Measurements from ENCODE around the gene KRTAP16-1. TPM values are rescaled to one million over a fixed set of nuclear protein-coding genes. Genes with fewer than 3 reads are reported as not detected.

KRTAP16-1 gene
- total and polyA plus RNA-seq, 12 donors = not detected

DNA sequence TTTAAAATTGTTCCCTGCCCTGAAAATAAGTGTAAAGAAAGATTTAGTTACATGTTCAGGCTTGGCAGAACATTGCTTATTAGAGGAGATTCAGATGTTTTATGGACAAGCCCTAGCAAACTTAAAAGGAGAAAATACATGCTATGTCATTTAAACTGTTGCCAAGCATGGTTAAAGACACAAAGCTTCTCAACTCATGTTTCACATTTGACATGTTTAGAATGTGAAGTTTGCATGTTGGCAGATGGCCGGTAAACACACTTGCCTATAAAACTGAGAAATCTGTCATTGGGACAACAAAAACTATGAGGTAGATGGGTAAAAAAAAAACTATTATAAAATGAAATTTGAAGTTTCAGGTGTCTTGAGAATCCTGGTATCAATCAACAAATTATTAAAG, 12.3 kb downstream of the KRTAP16-1 start:
- Histone ChIP-seq H3K27me3 (peaks cover 0 to 15% (median 10%) of the 10 kb centered on the region in 7 donors), H3K27ac (no peak overlapping the region), H3K4me1 (peaks cover 0 to 2% (median 0%) of the 10 kb centered on the region in 9 donors), H3K36me3 (no peaks in the 10 kb centered on the region), H3K4me3 (no peak overlapping the region), H3K9me3 (peaks cover 0 to 18% (median 0%) of the 10 kb centered on the region in 11 donors)
- WGBS, 2 donors = 89% methylated on average over 1 of the region's 1 CpG
- intact Hi-C loops (cut with DNase I) = loop anchor here in 1 of 10 donors (10.0 kb wide), 1 partner anchor 352 kb away; no protein-coding TSS in a partner anchor
- DNase-seq (no peak), ATAC-seq (no peak)
- TF ChIP-seq, protein P1, sequence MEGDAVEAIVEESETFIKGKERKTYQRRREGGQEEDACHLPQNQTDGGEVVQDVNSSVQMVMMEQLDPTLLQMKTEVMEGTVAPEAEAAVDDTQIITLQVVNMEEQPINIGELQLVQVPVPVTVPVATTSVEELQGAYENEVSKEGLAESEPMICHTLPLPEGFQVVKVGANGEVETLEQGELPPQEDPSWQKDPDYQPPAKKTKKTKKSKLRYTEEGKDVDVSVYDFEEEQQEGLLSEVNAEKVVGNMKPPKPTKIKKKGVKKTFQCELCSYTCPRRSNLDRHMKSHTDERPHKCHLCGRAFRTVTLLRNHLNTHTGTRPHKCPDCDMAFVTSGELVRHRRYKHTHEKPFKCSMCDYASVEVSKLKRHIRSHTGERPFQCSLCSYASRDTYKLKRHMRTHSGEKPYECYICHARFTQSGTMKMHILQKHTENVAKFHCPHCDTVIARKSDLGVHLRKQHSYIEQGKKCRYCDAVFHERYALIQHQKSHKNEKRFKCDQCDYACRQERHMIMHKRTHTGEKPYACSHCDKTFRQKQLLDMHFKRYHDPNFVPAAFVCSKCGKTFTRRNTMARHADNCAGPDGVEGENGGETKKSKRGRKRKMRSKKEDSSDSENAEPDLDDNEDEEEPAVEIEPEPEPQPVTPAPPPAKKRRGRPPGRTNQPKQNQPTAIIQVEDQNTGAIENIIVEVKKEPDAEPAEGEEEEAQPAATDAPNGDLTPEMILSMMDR (IDR thresholded peaks at IDR 0.05) = no peak

DNA sequence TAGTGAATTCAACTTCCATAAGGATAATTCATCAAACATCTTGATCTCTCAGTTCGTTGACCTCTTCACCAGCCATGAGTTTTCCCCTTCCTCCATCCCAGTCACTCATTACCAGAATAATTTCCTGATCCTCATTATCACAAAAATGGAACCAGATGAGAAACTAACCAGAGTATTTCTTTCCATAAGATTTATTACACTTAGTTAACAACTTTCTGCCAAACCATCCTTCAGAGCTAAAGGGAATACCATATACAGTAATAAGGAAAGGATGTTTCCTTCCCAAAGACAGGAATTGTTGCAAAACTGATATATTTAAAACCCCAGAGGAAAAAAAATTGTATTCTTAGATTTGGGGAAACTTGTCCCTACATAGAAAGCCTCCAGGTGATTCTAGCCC, 15.1 kb downstream of the KRTAP16-1 start:
- TF ChIP-seq, protein P1 (IDR thresholded peaks at IDR 0.05) = no peak
- Histone ChIP-seq H3K36me3 (no peaks in the 10 kb centered on the region), H3K27ac (no peak overlapping the region), H3K27me3 (peaks cover 0 to 24% (median 11%) of the 10 kb centered on the region in 7 donors), H3K4me1 (no peaks in the 10 kb centered on the region), H3K4me3 (no peak overlapping the region), H3K9me3 (no peaks in the 10 kb centered on the region)
- ATAC-seq (no peak), DNase-seq (no peak)
- 76 to 80% methylated on average over 1 of the region's 1 CpG for WGBS, 2 donors
- intact Hi-C loops (cut with DNase I) = loop anchor here in 1 of 10 donors (10.0 kb wide), 1 partner anchor 349 kb away; no protein-coding TSS in a partner anchor

DNA sequence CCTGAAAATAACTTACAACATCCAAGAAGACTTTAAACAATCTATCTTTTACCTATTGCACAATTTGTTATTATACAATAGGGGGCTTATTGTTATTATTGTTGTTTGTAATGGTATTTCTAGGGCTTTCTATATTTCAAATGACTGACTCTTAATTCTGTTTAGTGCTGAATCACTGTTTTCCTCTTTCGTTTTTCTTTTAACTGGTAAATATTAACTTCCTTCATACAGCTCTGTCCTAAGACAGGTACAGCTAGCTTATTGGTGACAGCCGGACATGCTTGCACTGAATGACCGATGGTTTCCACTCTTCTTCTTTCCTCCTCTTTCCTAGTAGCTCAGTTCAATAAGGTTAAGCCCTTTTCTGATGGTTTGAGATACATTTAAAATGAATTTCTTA, 22.1 kb downstream of the KRTAP16-1 start:
- no peak for ATAC-seq
- DNase-seq = no peak
- Histone ChIP-seq H3K36me3 (no peaks in the 10 kb centered on the region), H3K4me1 (no peaks in the 10 kb centered on the region), H3K27ac (no peak overlapping the region), H3K4me3 (no peak overlapping the region), H3K27me3 (peaks cover 0 to 54% (median 14%) of the 10 kb centered on the region in 7 donors), H3K9me3 (no peaks in the 10 kb centered on the region)
- 79 to 87% methylated on average over 3 of the region's 3 CpGs for WGBS, 2 donors
- TF ChIP-seq, protein P1 (IDR thresholded peaks at IDR 0.05) = no peak
- intact Hi-C loops (cut with DNase I) = no loop called here

DNA sequence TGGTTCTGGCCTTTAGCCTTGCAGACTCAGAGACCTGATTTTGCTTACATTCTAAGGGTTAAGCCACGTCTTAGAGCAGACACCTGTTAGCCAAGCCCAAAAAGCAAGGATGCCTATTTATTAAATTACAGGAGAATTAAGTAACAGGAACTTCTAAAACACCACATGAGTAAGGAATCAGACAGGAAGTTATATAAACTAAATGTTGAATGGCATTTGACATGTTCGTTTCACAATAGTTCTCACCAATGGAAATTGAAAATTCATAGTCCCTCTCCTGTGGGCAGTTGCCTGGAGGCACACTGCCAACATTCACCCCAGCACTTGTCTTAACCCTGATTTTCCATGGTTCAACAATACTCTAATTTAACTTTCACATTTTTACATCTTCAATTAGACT, 24.6 kb downstream of the KRTAP16-1 start:
- ATAC-seq (no peak), DNase-seq (no peak)
- intact Hi-C loops (cut with DNase I) = no loop called here
- TF ChIP-seq, protein P1 (IDR thresholded peaks at IDR 0.05) = no peak
- no peaks in the 10 kb centered on the region for H3K36me3 ChIP-seq
- no peak overlapping the region for H3K4me3 ChIP-seq
- H3K27me3 ChIP-seq = peaks cover 0 to 44% (median 5%) of the 10 kb centered on the region in 7 donors
- no peak overlapping the region for H3K27ac ChIP-seq
- peaks cover 0 to 4% (median 0%) of the 10 kb centered on the region in 11 donors for H3K9me3 ChIP-seq
- no peaks in the 10 kb centered on the region for H3K4me1 ChIP-seq
- 37 to 47% methylated on average over 2 of the region's 2 CpGs for WGBS, 2 donors

Measured in heart right ventricle (tissue), 16 donors.